ENCODE data around the gene TMEM86B.

GRCh38 chr19:55196803-55197202 is 31.8 kb downstream of the TMEM86B start:
- TF ChIP-seq CTCF (IDR thresholded peaks at IDR 0.05) = no peak
- no peak for TF ChIP-seq POLR2A (IDR thresholded peaks at IDR 0.05)

Measured in adrenal gland (tissue), 5 donors.